H1 (cell line): Measurements from ENCODE around the gene PLEKHG5. TPM values are rescaled to one million over a fixed set of nuclear protein-coding genes. Genes with fewer than 3 reads are reported as not detected.

Source experiments
- CTCF ChIA-PET: fragments of 300-600 bp; sonication (Branson Sonifier 250); formaldehyde crosslinking; loops from one replicate; lab custom pipeline; 2021; ENCODE audit not compliant: partially characterized antibody; lab: Charles Lee
- POLR2A ChIA-PET: fragments of 300-600 bp; sonication (Branson Sonifier 250); formaldehyde crosslinking; loops from one replicate; lab custom pipeline; 2021; ENCODE audit warnings: inconsistent platforms; ENCODE audit not compliant: partially characterized antibody; lab: Charles Lee
- DNase-seq, 2 experiments: peaks; one replicate each; pipeline versions ENCODE4 v3.0.0 to v3.0.0-alpha.2; 2010 to 2022; ENCODE audit warnings: low spot score in 2 of 2, low read depth in 1 of 2, mixed read lengths in 1 of 2
- FAIRE-seq: peaks from 2 replicates; lab custom pipeline; 2011; peaks lifted over from hg19 to GRCh38; lab: Jason Lieb, UNC
- H2AFZ ChIP-seq: 2 replicates; pipeline ENCODE4 v1.8.1; 2012; ENCODE audit warnings: low read length, inconsistent platforms
- H2AK5ac ChIP-seq: 2 replicates; pipeline ENCODE4 v1.6.1; 2013; ENCODE audit warnings: low read depth, low read length
- H2BK120ac ChIP-seq: replicated peaks from 2 replicates; pipeline ENCODE3; 2013; ENCODE audit warnings: low read depth, low read length, inconsistent platforms
- H2BK12ac ChIP-seq: 2 replicates; pipeline ENCODE4 v1.6.1; 2013; ENCODE audit warnings: low read depth, low read length
- H2BK15ac ChIP-seq: 2 replicates; pipeline ENCODE4 v1.6.1; 2013; ENCODE audit warnings: low read length
- H2BK20ac ChIP-seq: 2 replicates; pipeline ENCODE4 v1.6.1; 2013; ENCODE audit warnings: low read length
- H2BK5ac ChIP-seq: 2 replicates; pipeline ENCODE4 v1.6.1; 2013; ENCODE audit warnings: low read depth, low read length
- H3K14ac ChIP-seq: 2 replicates; pipeline ENCODE4 v1.6.1; 2013; ENCODE audit warnings: inconsistent platforms; ENCODE audit not compliant: insufficient read length
- H3K18ac ChIP-seq: 2 replicates; pipeline ENCODE4 v1.6.1; 2013; ENCODE audit warnings: low read length; ENCODE audit errors: extremely low read depth
- H3K23ac ChIP-seq: 2 replicates; pipeline ENCODE4 v1.6.1; 2013; ENCODE audit warnings: inconsistent platforms; ENCODE audit not compliant: insufficient read length
- H3K23me2 ChIP-seq: 2 replicates; pipeline ENCODE4 v1.6.1; 2013; ENCODE audit warnings: low read depth, low read length
- H3K27ac ChIP-seq: 2 replicates; pipeline ENCODE4 v1.6.1; 2011; ENCODE audit warnings: low read depth, low read length, inconsistent platforms
- H3K27me3 ChIP-seq, 4 experiments: replicated peaks in 1 of 4; 1 replicate in 1 of 4; 2 replicates in 3 of 4; pipeline versions ENCODE4 v1.6.1 to v1.8.1; 2011 to 2013; ENCODE audit warnings: low read length in 3 of 4, mild to moderate bottlenecking in 3 of 4, inconsistent platforms in 2 of 4, mixed read lengths in 2 of 4, moderate library complexity in 1 of 4; ENCODE audit not compliant: control insufficient read depth in 3 of 4, insufficient read depth in 3 of 4; ENCODE audit errors: extremely low read depth in 1 of 4
- H3K36me3 ChIP-seq, 4 experiments: 2 replicates each; pipeline versions ENCODE4 v1.6.1 to v1.8.1; 2011 to 2013; ENCODE audit warnings: mild to moderate bottlenecking in 4 of 4, low read length in 3 of 4, moderate library complexity in 2 of 4, control low read depth in 1 of 4, inconsistent platforms in 1 of 4; ENCODE audit not compliant: insufficient read depth in 4 of 4, control insufficient read depth in 2 of 4
- H3K4ac ChIP-seq: replicated peaks from 2 replicates; pipeline ENCODE3; 2013; ENCODE audit warnings: low read length, low read depth, mixed read lengths, inconsistent platforms; ENCODE audit not compliant: insufficient read length
- H3K4me1 ChIP-seq, 4 experiments: replicated peaks in 1 of 4; 1 replicate in 1 of 4; 2 replicates in 3 of 4; pipeline versions ENCODE4 v1.6.1 to v1.8.1; 2011 to 2013; ENCODE audit warnings: low read length in 3 of 4, inconsistent platforms in 2 of 4, mixed read lengths in 1 of 4; ENCODE audit not compliant: insufficient read depth in 4 of 4, control insufficient read depth in 3 of 4
- H3K4me2 ChIP-seq, 2 experiments: 2 replicates each; pipeline versions ENCODE4 v1.6.1 to v1.8.1; 2011 to 2013; ENCODE audit warnings: low read depth in 2 of 2, low read length in 2 of 2, control low read depth in 1 of 2, inconsistent platforms in 1 of 2, mild to moderate bottlenecking in 1 of 2; ENCODE audit not compliant: insufficient read depth in 1 of 2
- H3K4me3 ChIP-seq, 4 experiments: fragments of 200-600, 300-600 bp in 1 of 4; sonication (generic), shearing (Covaris generic), sonication (Bioruptor Twin) in 1 of 4; 2 replicates each; pipeline versions ENCODE4 v1.5.1 to v1.8.1; 2011 to 2016; ENCODE audit warnings: low read length in 4 of 4, low read depth in 3 of 4, control low read depth in 2 of 4, inconsistent platforms in 2 of 4, mild to moderate bottlenecking in 2 of 4, mixed read lengths in 1 of 4, moderate library complexity in 1 of 4; ENCODE audit not compliant: insufficient read depth in 2 of 4; ENCODE audit errors: extremely low read depth in 1 of 4
- H3K56ac ChIP-seq: replicated peaks from 2 replicates; pipeline ENCODE3; 2013; ENCODE audit warnings: low read depth, mild to moderate bottlenecking, mixed read lengths, low read length, inconsistent platforms; ENCODE audit not compliant: insufficient read length
- H3K79me1 ChIP-seq: 2 replicates; pipeline ENCODE4 v1.6.1; 2013; ENCODE audit warnings: low read depth, low read length, control low read depth
- H3K79me2 ChIP-seq, 2 experiments: 2 replicates each; pipeline versions ENCODE4 v1.6.1 to v1.8.1; 2012 to 2013; ENCODE audit warnings: low read length in 2 of 2, mild to moderate bottlenecking in 2 of 2, inconsistent platforms in 1 of 2; ENCODE audit not compliant: insufficient read depth in 2 of 2, control insufficient read depth in 1 of 2
- H3K9ac ChIP-seq, 4 experiments: replicated peaks in 1 of 4; 1 replicate in 1 of 4; 2 replicates in 3 of 4; pipeline versions ENCODE4 v1.6.1 to v1.8.1; 2011 to 2013; ENCODE audit warnings: low read depth in 3 of 4, low read length in 3 of 4, control low read depth in 2 of 4, mild to moderate bottlenecking in 2 of 4, moderate library complexity in 2 of 4, inconsistent platforms in 1 of 4; ENCODE audit errors: extremely low read depth in 1 of 4
- H3K9me3 ChIP-seq, 2 experiments: 2 replicates each; pipeline versions ENCODE4 v1.6.1 to v1.8.1; 2012 to 2013; ENCODE audit warnings: mild to moderate bottlenecking in 2 of 2, moderate library complexity in 2 of 2, control low read depth in 1 of 2, inconsistent platforms in 1 of 2, low read depth in 1 of 2, low read length in 1 of 2, mixed read lengths in 1 of 2; ENCODE audit not compliant: insufficient read depth in 2 of 2
- H4K20me1 ChIP-seq, 2 experiments: replicated peaks in 1 of 2; 2 replicates each; pipeline versions ENCODE3 to v1.8.1; 2011 to 2013; ENCODE audit warnings: inconsistent platforms in 2 of 2, low read length in 2 of 2, mild to moderate bottlenecking in 1 of 2; ENCODE audit not compliant: insufficient read depth in 2 of 2, control insufficient read depth in 1 of 2
- H4K5ac ChIP-seq: 2 replicates; pipeline ENCODE4 v1.6.1; 2013; ENCODE audit warnings: low read length, low read depth, mixed read lengths, inconsistent platforms; ENCODE audit not compliant: insufficient read length
- H4K8ac ChIP-seq: 2 replicates; pipeline ENCODE4 v1.8.0; 2013; ENCODE audit warnings: mild to moderate bottlenecking, moderate library complexity, low read length, inconsistent platforms; ENCODE audit not compliant: insufficient read depth; ENCODE audit errors: extremely low read depth
- H4K91ac ChIP-seq: replicated peaks from 2 replicates; pipeline ENCODE3; 2013; ENCODE audit warnings: low read length, mixed read lengths, inconsistent platforms; ENCODE audit not compliant: insufficient read length
- CTBP2 ChIP-seq: IDR thresholded peaks from 2 replicates; pipeline ENCODE4 v1.7.0; 2011; ENCODE audit warnings: borderline replicate concordance, mild to moderate bottlenecking, moderate library complexity, mixed read lengths, low read length; ENCODE audit not compliant: insufficient read depth, insufficient read length
- EZH2 ChIP-seq: fragments of 200-600 bp; sonication (generic); IDR thresholded peaks from 2 replicates; pipeline ENCODE4 v1.7.1; 2012; ENCODE audit warnings: low read depth, mild to moderate bottlenecking, moderate library complexity, low read length, inconsistent platforms; ENCODE audit not compliant: severe bottlenecking
- JUN ChIP-seq: IDR thresholded peaks from 2 replicates; pipeline ENCODE4 v1.6.1; 2011; ENCODE audit warnings: low read depth, mild to moderate bottlenecking, improper control_type of control experiment, low read length
- KDM1A ChIP-seq: fragments of 200-600, 300-600 bp; sonication (generic); IDR thresholded peaks from 2 replicates; pipeline ENCODE4 v1.7.1; 2016; ENCODE audit warnings: mild to moderate bottlenecking, low read length, borderline replicate concordance
- POLR2A ChIP-seq, 2 experiments: IDR thresholded peaks; 1 replicate in 1 of 2; 2 replicates in 1 of 2; pipeline ENCODE4 v1.6.1; 2011; ENCODE audit warnings: low read depth in 2 of 2, low read length in 2 of 2, mild to moderate bottlenecking in 2 of 2; ENCODE audit errors: control extremely low read depth in 1 of 2
- TAF7 ChIP-seq: optimal IDR thresholded peaks from 2 replicates; pipeline ENCODE3; 2011; ENCODE audit warnings: low read depth, mild to moderate bottlenecking, inconsistent platforms, low read length, moderate library complexity, borderline replicate concordance
- TBP ChIP-seq: IDR thresholded peaks from 2 replicates; pipeline ENCODE4 v1.6.1; 2011; ENCODE audit warnings: low read depth, low read length, improper control_type of control experiment
- TCF12 ChIP-seq: IDR thresholded peaks from 2 replicates; pipeline ENCODE4 v1.6.1; 2011; ENCODE audit warnings: low read depth, mild to moderate bottlenecking, low read length
- WGBS, 2 experiments: shearing (Covaris generic) in 1 of 2; methylation state at CpG; one replicate each; pipeline versions ENCODE4 v1.1.6 to v1.1.7; 2013 to 2015; ENCODE audit warnings: low lambda C conversion rate in 2 of 2, mixed read lengths in 2 of 2, inconsistent platforms in 1 of 2, low coverage in 1 of 2, missing lambda C conversion rate in 1 of 2; ENCODE audit not compliant: insufficient replicate concordance in 2 of 2, insufficient coverage in 1 of 2, insufficient read length in 1 of 2; ENCODE audit errors: extremely low coverage in 1 of 2, missing lambda C conversion rate in 1 of 2; 5-methylcytosine and 5-hydroxymethylcytosine counted together
- polyA plus RNA-seq, 7 experiments: library from polyadenylated mRNA; depleted of rRNA in 3 of 7; stranded (reverse) in 5 of 7; unstranded in 2 of 7; fragments of >200 nt in 5 of 7; fragments of 200-250 nt in 2 of 7; gene quantifications; 1 replicate in 5 of 7; 2 replicates in 1 of 7; 4 replicates in 1 of 7; pipeline versions ENCODE4 v1.2.1 to v1.2.3, GENCODE V29; 2011 to 2013; ENCODE audit warnings: missing spikeins in 2 of 7, mixed read lengths in 2 of 7
- total RNA-seq: library from RNA; stranded (reverse); fragmentation: NEBNext Ultra II Directional; extraction: Animal tissue kit (Norgen Biotek cat#: 25700); gene quantifications from 2 replicates; pipeline ENCODE4 v1.2.1, GENCODE V29; 2021
- TF ChIP-seq, protein P1 (sequence below): IDR thresholded peaks from 2 replicates; pipeline ENCODE4 v1.6.1; 2012; ENCODE audit warnings: inconsistent platforms

PLEKHG5 gene
- total and polyA plus RNA-seq, 2 of the 8 experiments (the other 6 are each of a cell fraction or from before 2014, with no cell fraction given), result 10.4 to 13.8 TPM

DNA sequence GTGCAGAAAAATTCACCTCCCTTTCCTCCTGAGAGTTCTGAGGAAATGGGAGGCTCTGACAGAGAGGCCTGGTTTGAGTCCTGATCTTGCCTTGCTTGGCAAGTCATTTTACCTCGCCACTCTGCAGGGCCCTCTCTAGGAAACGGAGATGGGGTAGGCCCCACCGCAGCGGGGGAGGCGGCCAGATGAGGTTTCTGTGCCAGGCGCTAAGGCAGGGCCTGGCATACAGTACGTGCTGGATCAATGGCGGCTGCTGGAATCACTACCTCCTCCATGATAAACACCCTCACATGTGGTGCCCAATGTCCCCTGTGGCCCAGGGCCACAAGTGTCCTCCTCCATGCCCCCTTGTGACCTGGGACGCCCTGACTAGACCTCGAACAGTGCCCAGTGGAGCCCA lies 499 bp upstream of the PLEKHG5 start:
- WGBS, 2 experiments, result 87% methylated on average over 10 of the region's 10 CpGs; no CpG with 5 or more reads in 1 of the 2 experiments
- Histone ChIP-seq H3K79me1 (no peaks in the 10 kb centered on the region; the same call in 1 of the 2 replicates), H3K27me3 (peaks cover 0 to 14% (median 11%) of the 10 kb centered on the region in 4 experiments; a peak in 5 of 7 replicates), H2BK5ac (peak overlapping the region; percentile 52; the same call in 1 of the 2 replicates)
- no peak for FAIRE-seq
- no peak for TF ChIP-seq EZH2
- TF ChIP-seq KDM1A, result no peak
- no peak for TF ChIP-seq JUN
- TF ChIP-seq, protein P1, sequence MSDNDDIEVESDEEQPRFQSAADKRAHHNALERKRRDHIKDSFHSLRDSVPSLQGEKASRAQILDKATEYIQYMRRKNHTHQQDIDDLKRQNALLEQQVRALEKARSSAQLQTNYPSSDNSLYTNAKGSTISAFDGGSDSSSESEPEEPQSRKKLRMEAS, result no peak
- TF ChIP-seq POLR2A (IDR thresholded peaks at IDR 0.05; ENCODE audit: control extremely low read depth in 1 of 2, low read depth in 2 of 2, low read length in 2 of 2), result no peak
- TF ChIP-seq TCF12, result no peak
- no peak for TF ChIP-seq TBP
- no peak for TF ChIP-seq CTBP2
- no peak for TF ChIP-seq TAF7
- TF ChIP-seq, all 59 proteins: peak for 0
- no peak overlapping the region for H3K14ac ChIP-seq
- H3K4me2 ChIP-seq, result peak overlapping the region in 1 of 2 experiments; percentile 80; a peak in 2 of 4 replicates
- no peaks in the 10 kb centered on the region for H3K9me3 ChIP-seq
- no peak overlapping the region for H3K27ac ChIP-seq
- peaks cover 16% of the 10 kb centered on the region; the same call in 1 of the 2 replicates for H3K23me2 ChIP-seq
- no peak overlapping the region for H3K23ac ChIP-seq
- peak overlapping the region; percentile 44 for H4K91ac ChIP-seq
- H2BK12ac ChIP-seq, result peak overlapping the region; percentile 87; the same call in 1 of the 2 replicates
- H2AFZ ChIP-seq, result no peak overlapping the region
- H3K56ac ChIP-seq, result no peak overlapping the region
- 0 out of 2 replicates have a peak overlapping the region, but pooled peaks have one; percentile 46 for H2BK15ac ChIP-seq
- H3K36me3 ChIP-seq, result no peaks in the 10 kb centered on the region
- no peak overlapping the region for H2BK20ac ChIP-seq
- ChIA-PET POLR2A (interaction anchor here (0.9 to 1.9 kb wide), 3 partner anchors 13 to 118 kb away, joined by 3 to 4 read pairs (median 3); partner anchors contain the start of gene KLHL21), CTCF (interaction anchor here (0.6 to 12.0 kb wide), 11 partner anchors 12 to 132 kb away, joined by 3 to 168 read pairs (median 5); no protein-coding TSS in a partner anchor)
- peak overlapping the region; percentile 60; the same call in 1 of the 2 replicates for H3K18ac ChIP-seq
- no peak overlapping the region for H4K5ac ChIP-seq
- H2AK5ac ChIP-seq, result peak overlapping the region; percentile 86; the same call in 1 of the 2 replicates
- H3K79me2 ChIP-seq, result no peaks in the 10 kb centered on the region
- H4K20me1 ChIP-seq, result peaks cover 2 to 7% of the 10 kb centered on the region in 2 experiments
- H3K9ac ChIP-seq, result no peak overlapping the region
- H3K4me3 ChIP-seq, result peak overlapping the region in 1 of 4 experiments; percentile 80; a peak in 1 of 8 replicates
- H3K4ac ChIP-seq, result no peak overlapping the region
- H4K8ac ChIP-seq, result no peak overlapping the region
- no peak for DNase-seq
- H2BK120ac ChIP-seq, result no peak overlapping the region
- H3K4me1 ChIP-seq, result peaks cover 0 to 37% (median 23%) of the 10 kb centered on the region in 4 experiments; a peak in 6 of 7 replicates
